Fibroblast of mammary gland (primary cell): ENCODE results near the gene ATXN3L.

Source experiments
- DNase-seq: peaks from one replicate; pipeline ENCODE4 v3.0.0-alpha.2; 2010; ENCODE audit warnings: low read depth
- H3K4me3 ChIP-seq: 2 replicates; pipeline ENCODE4 v1.5.1; 2011; ENCODE audit warnings: low read depth, mild to moderate bottlenecking, low read length, moderate library complexity; ENCODE audit not compliant: control insufficient read depth
- TF ChIP-seq, protein P1 (sequence below): conservative IDR thresholded peaks from 2 replicates; pipeline ENCODE4 v1.5.1; 2011; ENCODE audit warnings: low read depth, low read length, inconsistent platforms; ENCODE audit not compliant: control insufficient read depth, insufficient read depth

The ATXN3L gene

DNA sequence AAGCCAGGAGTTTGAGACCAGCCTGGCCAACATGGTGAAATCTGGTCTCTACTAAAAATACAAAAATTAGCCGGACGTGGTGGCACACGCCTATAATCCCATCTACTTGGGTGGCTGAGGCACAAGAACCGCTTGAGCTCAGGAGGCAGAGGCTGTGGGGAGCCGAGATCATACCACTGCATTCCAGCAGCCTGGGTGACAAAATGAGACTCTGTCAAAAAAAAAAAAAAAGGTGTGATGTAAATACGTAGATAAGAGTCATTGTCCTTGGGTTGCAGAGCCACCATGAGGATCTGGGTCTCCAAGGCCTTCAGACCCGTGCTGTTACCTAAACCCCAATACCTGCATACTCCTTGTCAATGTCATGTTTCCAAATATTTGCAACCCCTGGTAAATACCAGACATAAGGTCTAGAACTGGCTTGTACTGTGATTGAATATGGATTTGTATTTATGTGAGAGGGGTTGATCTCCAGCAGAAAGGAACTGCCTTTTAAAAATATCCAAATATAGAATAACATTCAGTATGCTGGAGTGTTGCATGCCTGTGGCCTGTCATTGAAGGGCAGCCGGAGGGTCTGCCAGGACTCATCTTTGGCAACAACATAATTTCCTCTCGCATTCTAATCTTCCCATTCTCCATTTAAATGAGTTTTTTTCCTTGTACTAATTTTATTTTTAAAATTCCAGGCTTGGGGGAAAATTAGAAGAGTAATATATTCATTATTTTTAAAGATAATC is 40.4 kb downstream of the ATXN3L start:
- no peak for DNase-seq
- TF ChIP-seq, protein P1, sequence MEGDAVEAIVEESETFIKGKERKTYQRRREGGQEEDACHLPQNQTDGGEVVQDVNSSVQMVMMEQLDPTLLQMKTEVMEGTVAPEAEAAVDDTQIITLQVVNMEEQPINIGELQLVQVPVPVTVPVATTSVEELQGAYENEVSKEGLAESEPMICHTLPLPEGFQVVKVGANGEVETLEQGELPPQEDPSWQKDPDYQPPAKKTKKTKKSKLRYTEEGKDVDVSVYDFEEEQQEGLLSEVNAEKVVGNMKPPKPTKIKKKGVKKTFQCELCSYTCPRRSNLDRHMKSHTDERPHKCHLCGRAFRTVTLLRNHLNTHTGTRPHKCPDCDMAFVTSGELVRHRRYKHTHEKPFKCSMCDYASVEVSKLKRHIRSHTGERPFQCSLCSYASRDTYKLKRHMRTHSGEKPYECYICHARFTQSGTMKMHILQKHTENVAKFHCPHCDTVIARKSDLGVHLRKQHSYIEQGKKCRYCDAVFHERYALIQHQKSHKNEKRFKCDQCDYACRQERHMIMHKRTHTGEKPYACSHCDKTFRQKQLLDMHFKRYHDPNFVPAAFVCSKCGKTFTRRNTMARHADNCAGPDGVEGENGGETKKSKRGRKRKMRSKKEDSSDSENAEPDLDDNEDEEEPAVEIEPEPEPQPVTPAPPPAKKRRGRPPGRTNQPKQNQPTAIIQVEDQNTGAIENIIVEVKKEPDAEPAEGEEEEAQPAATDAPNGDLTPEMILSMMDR: no peak
- H3K4me3 ChIP-seq: no peak overlapping the region

DNA sequence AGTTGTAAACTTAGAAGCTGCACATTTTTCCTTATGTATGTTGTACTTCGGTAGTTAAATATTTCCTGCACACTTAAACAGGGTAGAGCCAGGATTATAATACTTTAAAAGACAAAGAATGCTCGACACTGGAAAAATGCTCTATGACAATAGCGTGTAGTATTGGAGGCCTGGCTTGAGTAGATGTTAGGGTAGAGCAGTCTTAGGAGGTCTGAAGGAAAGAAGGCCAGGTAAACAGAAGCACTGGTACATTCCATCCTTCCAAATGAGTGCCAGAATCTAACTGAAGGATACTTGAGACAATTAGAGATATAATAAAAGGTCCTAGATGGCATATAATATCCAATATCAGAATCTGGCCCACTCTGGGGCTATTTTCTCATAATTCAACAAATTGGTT is 42.3 kb downstream of the ATXN3L start:
- no peak overlapping the region for H3K4me3 ChIP-seq
- DNase-seq: no peak
- TF ChIP-seq, protein P1: no peak

DNA sequence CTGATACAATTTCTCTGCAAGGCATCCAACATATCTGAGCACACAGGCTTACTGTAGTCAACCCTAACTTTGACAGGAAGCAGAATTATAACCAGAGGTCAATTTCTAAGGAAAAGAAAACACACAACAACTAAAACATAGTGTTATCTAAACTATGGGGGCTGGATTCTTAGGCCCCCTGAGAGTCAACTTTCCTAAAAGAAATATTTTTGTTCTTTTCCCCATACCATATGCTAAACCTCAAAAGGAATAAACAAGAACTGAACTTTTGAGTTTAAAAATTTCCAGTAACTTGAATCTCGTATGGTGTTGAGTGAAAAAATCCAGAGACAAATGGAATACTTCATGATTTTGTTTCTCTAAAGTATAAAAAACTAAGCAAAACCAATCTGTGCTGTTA is 42.9 kb downstream of the ATXN3L start:
- no peak for DNase-seq
- TF ChIP-seq, protein P1: no peak
- H3K4me3 ChIP-seq: no peak overlapping the region

DNA sequence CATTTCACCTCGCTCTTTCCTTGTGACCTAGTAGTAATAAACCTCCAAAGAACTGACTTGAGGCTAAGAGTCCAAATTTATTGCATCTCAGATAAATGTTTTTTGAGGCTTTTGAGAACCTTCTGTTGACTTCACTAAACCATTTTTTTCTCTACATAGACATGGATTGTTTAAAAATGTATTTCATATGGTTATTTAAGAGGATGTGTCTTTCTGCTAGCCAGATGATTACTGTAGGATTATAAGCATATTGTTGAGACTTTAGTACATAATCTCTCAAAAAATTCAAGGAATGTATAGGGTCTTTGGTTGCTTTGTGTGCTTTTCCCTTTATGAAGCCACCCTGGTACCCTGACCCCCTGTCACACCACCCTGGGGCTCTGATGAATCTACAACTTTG is 44.8 kb downstream of the ATXN3L start:
- TF ChIP-seq, protein P1: no peak
- no peak overlapping the region for H3K4me3 ChIP-seq
- no peak for DNase-seq

DNA sequence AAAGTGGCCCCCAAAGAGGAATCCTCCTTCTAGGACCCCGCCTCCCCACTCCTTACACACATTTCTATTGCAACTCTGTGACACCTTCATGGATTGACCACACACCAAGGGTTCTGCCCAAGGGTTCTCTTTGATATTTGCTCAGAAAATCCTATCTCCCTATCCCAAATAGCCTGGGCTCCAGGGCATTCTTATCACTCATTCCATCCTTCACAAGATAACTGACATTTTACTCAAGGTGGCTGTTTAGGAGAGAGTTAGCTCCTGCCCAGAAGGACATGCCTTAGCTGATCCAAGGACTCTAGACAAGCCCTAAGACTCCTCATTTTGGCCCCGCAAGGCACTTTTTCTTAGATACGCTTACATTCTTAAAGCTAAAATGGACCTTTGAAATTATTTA is 47.4 kb downstream of the ATXN3L start:
- no peak for DNase-seq
- H3K4me3 ChIP-seq: no peak overlapping the region
- TF ChIP-seq, protein P1: no peak

DNA sequence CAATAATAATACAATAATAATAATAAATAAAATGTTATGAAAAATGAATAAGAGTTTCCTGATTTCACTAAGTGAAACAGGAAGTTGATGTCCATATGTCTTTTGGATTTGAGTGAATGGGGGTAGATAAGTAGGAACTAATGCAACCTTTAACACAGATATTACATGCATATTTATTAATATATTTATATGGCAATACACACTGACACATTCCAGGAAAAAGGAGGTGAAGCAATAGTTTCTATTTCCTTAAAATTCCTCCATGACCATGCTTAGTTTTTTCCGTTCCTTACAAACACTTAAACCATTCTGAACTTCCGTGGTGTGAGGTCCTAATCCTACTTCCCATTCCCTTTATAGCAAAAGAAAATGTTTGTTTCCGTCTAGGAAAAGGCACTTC is 48.3 kb downstream of the ATXN3L start:
- no peak for DNase-seq
- TF ChIP-seq, protein P1: no peak
- H3K4me3 ChIP-seq: no peak overlapping the region
